Measurements from ENCODE around the gene TCAP.

Gene TCAP

GRCh38 chr17:39651923-39652586, 13.1 kb upstream of the TCAP start:
- DNase-seq (ENCODE audit: low spot score) = no peak

GRCh38 chr17:39652587-39653315, 12.4 kb upstream of the TCAP start:
- DNase-seq (ENCODE audit: low spot score) = peak; percentile 84

- DNase-seq (ENCODE audit: low spot score) = no peak
Measured at GRCh38 chr17:39653316-39653661, 11.9 kb upstream of the TCAP start.

- DNase-seq (ENCODE audit: low spot score) = no peak
Measured at GRCh38 chr17:39653662-39654331, 11.4 kb upstream of the TCAP start.

GRCh38 chr17:39655105-39655504, 10.0 kb upstream of the TCAP start:
- DNase-seq (ENCODE audit: low spot score) = no peak

GRCh38 chr17:39658346-39658745, 6.8 kb upstream of the TCAP start:
- DNase-seq (ENCODE audit: low spot score) = no peak

- DNase-seq (ENCODE audit: low spot score) = peak; percentile 73
Measured at GRCh38 chr17:39658760-39659159, 6.4 kb upstream of the TCAP start.

- DNase-seq (ENCODE audit: low spot score) = no peak
Measured at GRCh38 chr17:39659279-39660010, 5.7 kb upstream of the TCAP start.

- no peak for DNase-seq (ENCODE audit: low spot score)
Measured at GRCh38 chr17:39660011-39660360, 5.2 kb upstream of the TCAP start.

GRCh38 chr17:39660397-39661385, 4.5 kb upstream of the TCAP start:
- DNase-seq (ENCODE audit: low spot score) = no peak

GRCh38 chr17:39661744-39662541, 3.2 kb upstream of the TCAP start:
- no peak for DNase-seq (ENCODE audit: low spot score)

GRCh38 chr17:39662551-39663339, 2.4 kb upstream of the TCAP start:
- DNase-seq (ENCODE audit: low spot score) = no peak

GRCh38 chr17:39663340-39663687, 1.8 kb upstream of the TCAP start:
- no peak for DNase-seq (ENCODE audit: low spot score)

GRCh38 chr17:39663688-39664580, 1.2 kb upstream of the TCAP start:
- DNase-seq (ENCODE audit: low spot score) = no peak

- no peak for DNase-seq (ENCODE audit: low spot score)
Measured at GRCh38 chr17:39665642-39666224, 584 bp downstream of the TCAP start.

GRCh38 chr17:39666231-39666600, 1.1 kb downstream of the TCAP start:
- no peak for DNase-seq (ENCODE audit: low spot score)

GRCh38 chr17:39666601-39667261, 1.6 kb downstream of the TCAP start:
- DNase-seq (ENCODE audit: low spot score) = no peak

Data from putamen (tissue), 1 donor.